HG02798 (cell line): ENCODE data around the gene GPR32.
"Not testable (repeated sequence)": the region's sequence is repeated elsewhere in the genome, so short reads cannot be mapped to it uniquely, and the experiment has no call there.

Source experiments
- ATAC-seq: cut with Tn5 transposase; IDR thresholded peaks from one replicate; pipeline ENCODE4 v1.9.1; 2021; ENCODE audit warnings: mild to moderate bottlenecking; ENCODE audit not compliant: unreplicated experiment, poor library complexity

The GPR32 gene

DNA sequence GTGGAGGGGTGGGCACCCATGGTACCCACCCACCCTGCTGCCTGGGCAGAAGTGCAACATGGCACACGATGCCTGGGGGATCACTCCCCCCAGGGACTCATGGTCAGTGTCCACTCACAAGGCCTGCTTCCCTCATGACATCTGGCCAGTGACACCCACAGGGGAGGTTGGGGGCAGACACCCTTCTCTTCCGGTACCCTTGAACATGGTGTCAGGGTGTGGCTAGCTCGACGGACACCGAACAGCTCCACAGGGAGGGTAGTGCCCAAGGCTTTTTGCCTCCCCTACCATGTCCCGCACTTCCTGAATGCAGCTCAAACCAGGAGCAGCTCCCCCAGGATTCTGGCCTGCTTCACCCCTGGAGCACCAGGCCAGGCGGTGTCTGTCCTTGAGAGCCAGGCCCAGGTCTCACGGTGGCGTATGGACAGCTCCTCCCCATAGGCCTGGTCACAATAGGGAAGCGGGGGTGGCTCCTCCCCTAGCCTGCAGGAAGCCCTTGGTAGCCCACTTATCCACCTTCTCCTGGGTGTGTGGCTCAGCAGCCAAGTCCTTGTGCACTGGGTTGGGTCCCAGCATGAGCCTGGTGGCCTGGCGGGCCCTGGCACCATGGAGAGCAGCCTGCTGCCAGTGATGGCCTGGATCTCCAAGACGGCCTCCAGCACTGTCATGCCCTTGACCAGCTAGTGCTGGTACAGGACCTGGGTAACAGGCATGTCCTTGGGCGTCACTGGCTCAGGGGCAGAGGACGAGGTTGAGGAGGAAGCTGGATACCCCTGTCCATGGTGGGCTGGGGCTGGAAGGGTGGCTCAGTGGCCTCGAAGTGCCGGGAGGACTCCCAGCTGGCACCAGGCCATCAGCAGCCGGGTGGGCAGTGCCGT, 27.8 kb downstream of the GPR32 start:
- no peak for ATAC-seq

DNA sequence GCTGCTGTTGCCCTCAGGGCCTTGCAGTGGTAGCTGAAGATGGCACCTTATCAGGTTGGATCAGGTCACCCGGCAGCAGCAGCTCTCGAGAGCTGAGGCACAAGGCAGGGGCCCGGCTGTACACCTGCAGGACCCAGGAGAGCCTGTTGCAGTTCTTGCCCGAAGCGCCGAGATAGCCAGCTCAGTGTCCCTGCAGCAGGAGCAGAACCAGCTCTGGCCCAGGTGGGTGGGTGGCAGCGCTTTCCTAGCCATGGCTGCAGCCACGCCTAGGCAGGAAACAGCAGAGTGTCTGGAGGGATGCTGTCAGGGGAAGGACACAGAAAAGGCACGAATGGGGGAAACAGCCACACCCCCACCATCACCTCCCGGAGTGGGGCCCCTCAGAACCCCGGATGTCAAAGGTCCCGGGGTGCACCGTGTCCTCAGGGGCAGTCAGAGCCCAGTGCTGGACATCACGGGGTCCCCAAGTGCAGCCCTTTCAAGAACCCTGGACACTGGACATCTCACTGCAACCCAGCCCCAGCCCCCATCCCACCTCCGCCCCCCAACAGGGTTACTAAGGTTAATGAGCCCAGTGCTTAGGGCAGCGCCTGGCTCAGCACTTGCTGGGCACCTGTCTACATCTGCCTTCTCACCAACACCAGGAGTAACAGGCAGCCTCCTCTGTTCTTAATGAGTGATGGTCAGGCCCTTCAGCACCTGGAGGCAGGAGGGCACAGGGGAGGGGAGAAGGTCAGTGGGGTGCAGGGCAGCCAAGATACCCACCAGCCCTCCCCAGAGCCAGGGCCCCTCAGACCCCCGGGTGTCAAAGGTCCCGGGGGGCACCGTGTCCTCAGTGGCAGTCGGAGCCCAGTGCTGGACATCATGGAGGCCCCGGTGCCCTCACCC, 28.6 kb downstream of the GPR32 start:
- ATAC-seq: no peak

DNA sequence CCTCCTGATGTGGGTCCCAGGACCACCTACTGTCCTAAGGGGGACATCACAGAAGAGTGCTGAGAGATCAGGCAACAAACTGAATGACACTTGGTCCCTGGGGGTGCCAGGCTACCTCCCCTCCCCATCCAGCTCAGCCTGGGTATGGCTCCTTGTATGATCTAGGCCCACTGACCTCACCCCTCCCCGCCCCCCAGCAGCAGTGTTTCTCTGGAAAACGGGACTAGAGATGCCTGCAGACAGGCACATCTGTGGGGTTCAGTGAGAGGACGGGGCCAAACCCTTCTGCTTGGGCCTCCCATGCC, 29.2 kb downstream of the GPR32 start:
- no peak for ATAC-seq

DNA sequence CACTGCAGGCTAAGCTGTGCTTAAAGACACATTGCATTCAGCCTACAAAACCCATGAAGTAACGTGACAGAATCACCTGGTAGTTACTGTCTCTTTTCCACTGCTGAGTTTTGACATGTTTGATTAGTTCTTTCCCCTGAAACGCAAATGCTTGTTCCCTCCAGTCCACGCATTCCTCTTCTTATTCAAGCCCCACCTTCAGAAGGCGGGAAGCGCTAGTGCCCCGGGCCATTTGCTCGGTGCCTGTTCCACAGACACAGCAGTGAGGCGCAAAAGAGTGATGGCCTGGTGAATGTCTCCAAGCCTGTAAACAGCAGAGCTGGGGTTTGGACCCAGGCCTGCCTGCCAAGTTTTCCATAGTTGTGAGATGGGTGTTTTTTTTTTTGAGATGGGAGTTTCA, 30.8 kb downstream of the GPR32 start:
- no peak for ATAC-seq

DNA sequence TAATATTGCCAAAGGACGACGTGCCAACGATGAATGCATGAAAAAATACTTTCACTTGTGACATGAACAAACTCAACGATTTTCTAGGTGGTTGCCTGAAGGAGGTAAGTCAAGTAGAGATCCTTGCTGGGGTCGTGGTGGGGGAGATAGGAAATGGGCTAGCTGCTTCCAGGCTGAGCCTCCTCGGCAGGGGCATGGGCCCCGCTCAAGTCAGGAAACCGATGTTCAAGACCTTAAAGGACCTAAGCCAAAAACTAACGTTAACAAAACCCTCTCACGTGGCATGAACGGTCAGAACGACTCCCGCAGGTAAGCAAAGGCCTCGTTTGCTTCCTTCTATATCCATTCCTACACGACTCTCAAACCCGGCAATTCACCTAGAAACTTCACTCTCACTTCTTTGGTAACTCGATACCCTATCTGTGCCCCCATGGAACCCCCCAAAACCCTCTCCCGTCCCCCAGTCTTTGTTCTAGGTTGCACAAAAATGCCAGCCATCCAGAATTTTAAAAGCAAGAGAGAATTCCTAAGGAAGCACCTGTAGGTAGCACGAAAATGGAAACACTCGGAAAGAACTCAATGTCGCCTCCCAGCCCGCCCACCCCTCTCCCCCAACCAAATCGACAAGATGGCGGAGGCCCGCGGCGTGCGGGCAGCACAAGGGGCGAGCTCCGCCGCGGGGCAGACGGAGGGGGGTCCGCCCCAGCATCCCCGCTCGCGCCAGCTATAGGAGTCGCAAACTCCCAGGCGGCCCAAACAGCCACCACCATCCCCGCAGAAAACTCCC, 33.6 kb downstream of the GPR32 start:
- ATAC-seq: no peak

DNA sequence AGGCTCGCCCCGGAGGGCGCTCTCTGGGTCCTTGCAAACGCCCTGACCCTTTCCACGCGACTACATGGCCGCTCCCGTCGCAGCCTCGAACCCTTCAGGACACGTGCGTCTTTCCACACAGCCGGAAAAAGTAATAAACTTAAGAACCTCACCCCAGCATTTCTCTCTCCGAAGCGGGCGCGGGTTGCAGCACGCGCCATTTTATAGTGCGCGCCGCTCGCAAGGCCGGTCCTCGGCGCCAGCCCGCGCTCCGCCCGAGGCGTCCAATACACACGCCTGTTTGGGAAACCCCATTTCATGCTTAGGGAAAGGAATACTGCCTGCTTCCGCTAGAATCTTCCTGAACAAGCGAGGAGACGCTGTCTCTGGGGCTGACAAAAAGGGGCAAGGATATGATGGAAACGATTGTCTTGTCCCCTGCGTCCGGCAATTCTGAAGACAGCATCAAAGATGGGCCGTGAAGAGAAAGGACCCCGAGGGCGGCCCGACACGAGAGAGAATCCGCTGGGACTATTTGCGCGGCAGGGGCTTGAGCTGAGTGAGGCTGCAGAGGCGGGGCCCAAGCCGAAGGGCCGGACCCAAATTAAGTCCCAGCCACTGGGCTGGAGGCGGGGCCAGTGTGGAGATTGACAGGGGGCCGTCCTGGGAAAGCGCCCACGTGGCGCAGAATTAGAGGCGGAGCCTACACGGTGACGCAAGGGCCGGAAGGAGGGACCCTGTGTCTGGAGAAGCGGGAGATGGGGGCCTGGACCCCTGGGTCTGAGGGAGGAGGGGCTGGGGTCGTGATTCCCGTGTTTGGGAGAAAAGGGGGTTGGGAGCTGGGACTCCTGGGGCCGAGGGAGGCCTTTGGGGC, 34.4 kb downstream of the GPR32 start:
- ATAC-seq: peak; percentile 92

DNA sequence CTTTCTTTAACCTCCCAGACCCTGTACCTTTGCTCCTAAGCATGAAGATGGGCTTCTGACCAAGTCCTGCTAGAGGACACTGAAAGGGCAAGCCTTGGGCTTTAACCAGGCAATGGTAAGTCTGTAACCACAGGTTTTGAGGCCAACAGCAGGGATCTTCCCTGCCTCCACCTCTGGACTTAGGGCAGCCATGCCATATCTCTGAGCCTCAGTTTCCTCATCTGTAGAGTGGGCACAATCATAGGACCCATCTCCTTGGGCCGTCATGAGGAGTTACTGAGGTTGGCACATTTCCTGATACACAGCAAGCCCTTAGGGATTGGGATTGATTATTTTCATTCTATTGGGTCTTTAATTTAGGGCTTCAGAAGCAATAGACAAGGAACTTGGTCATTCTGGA, 38.6 kb downstream of the GPR32 start:
- ATAC-seq: no peak

DNA sequence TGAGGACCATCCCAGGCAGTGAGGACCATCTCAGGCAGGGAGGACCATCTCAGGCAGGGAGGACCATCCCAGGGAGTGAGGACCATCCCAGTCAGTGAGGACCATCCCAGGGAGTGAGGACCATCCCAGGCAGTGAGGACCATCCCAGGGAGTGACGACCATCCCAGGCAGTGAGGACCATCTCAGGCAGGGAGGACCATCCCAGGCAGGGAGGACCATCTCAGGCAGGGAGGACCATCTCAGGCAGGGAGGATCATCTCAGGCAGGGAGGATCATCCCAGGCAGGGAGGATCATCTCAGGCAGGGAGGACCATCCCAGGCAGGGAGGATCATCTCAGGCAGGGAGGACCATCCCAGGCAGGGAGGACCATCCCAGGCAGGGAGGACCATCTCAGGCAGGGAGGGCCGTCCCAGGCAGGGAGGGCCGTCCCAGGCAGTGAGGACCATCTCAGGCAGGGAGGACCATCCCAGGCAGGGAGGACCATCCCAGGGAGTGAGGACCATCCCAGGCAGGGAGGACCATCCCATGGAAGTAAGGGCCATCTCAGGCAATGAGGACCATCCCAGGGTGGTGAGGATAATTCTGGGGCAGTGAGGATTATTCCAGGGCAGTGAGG, 41.5 kb downstream of the GPR32 start:
- ATAC-seq: not testable (repeated sequence)

DNA sequence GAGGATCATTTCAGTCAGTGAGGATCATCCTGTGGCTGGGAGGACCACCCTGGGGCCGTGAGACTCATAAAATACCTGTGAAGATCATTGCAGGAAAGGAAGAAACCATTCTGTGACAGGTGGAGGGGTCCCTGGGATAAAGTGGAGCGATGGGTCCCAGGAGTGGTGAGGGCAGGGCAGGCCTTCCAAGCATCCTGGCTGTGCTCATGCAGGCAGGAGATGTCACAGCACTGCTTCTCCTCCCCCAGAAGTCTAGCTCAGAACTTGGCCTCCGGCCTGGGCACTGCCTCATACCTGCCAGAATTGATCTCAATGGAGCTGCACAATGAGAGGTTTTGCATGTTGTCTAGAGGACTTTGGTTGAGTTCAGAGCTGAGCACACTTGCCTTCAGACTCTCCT, 42.2 kb downstream of the GPR32 start:
- no peak for ATAC-seq

DNA sequence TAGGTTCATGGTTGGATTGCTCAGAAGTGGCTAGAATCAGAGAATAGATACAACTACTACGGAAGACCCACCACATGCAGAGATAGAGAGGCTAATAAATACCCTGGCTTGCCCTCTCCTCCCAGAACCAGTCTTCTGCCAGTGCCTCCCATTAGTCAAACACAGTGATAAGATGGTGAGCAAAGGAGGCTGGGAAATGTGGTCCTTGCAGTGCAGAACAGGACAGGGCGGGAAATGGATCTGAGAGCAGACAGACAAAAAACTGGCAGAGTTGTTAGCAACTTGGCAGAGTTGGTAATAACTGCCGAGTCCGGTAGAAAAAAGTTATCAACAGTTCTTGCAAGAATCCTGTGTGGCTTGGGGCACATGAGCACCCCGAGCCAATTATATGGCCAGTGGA, 44.6 kb downstream of the GPR32 start:
- ATAC-seq: no peak

DNA sequence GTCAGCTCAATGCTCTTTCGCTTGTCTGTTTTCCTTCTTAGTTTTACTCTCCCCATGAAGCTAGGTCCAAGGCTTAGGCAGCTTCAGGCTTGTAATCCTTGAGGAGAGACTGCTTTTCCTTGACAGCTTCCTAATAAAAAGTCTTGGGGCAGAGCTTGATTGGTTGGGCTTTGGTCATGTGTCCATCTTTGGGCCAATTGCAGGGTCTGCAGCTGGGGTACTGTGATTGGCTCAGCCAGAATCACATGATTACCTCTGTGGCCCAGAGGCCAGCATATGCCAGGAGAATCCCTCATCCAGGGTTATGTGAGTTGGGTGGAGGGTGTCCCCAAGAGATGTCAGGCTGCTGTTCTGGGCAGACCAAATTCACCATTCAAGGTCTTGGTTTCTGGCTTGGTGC, 45.2 kb downstream of the GPR32 start:
- ATAC-seq: no peak

DNA sequence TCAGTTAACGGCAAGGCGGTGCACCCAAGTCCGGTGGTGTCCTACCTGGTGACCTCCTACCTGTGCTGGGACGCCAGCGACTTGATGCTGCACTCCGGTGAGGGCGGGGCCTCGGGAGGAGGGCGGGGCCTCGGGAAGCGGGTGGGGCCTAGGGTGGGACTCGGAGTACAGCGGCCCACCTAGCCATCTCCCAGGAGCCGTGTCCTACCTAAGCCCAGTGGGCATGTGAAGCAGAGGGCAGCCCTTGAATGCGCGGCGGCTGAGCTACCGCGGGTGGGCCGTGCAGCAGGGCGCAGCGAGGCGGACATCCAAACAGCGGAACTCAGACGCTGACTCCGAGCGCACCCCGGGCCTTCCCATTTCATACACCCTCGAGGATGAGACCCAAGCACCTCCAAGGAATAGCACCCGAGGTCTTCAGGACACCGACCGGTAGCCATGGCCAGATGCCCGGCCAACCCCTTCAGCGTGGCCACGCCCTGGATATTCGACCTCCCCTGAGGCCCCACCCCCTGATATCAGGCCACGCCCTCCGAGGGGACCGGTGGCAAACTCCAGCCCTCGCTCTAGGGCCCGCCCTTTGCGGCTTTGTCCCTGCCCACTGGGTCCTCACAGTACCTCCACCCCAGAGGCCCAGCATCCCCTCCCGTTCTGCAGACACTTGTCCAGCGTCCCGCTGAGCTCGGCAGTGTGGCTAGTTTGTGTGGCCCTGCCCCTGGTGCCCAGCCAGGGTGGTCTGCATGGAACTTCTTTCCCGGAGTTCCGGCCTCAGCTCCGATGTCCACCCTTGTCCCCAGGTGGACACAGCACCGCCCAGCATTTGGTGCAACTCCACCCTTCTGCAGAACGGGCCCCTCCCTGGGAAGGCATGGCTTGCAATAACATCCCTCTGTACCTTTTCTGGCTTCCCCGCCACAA, 47.9 kb downstream of the GPR32 start:
- ATAC-seq: peak; percentile 68

DNA sequence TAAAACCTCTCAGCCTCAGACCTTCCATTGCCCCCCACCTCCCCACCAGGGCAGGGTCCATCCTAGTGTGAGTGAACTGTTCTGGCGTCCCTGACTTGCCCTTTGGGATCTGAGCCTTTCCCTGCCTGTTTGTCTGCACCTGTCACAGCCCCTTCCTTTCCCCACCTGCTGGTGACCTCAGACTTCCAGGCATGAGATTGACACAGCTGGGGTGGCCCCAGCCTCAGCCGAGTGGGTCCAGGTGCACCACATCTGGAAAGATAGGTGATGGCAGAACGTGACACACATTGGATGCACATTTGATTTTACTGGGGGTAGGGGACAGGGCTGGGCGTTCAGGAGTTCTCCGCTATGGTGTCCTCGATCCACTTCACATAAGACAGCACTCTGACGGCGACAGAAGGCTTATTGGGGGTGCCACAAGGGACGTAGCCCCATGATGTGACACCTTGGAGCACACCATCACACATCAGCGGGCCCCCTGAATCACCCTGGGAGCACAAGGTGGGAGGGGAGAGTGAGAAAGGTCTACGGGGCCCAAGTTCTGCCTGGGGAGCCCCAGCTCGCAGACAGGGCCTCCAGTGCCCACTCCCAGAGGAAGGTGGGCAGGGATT, 48.7 kb downstream of the GPR32 start:
- ATAC-seq: no peak

DNA sequence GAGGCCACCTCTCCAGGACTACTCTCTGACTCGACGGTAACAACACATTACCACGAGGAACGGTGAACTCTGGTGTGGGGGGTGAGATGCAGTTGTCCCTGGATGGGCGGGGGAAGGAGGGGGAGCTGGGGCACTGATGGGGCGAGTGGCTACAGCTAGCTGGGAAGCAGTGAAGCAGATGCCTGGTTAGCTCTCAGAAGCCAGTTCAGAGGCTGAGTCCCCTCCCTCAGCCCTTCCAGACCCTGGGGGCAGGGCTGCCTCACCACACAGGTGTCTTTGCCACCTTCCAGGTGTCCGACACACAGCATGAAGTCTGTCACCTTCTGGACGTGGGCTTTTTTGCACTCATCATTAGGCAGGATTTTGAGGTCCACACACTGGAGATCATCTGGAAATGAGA, 49.4 kb downstream of the GPR32 start:
- ATAC-seq: no peak

DNA sequence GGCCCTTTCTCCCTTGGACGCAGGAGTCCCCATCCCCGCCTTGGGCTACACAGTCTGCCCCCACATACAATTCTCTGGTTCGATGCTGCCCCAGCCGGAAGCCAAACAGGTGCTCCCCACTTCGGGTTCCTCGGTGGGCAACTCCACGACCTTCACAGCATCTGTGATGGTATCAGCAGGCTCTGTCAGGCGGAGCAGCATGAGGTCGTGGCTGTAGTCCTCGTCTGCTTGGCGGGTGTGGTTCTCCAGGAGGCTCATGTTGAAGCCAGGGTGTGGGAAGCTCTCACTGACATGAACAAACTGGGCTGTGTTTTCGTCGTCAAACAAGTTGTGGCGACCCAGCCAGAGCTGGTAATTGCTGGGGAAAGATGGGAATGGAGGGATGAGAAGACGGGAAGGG, 49.8 kb downstream of the GPR32 start:
- no peak for ATAC-seq

DNA sequence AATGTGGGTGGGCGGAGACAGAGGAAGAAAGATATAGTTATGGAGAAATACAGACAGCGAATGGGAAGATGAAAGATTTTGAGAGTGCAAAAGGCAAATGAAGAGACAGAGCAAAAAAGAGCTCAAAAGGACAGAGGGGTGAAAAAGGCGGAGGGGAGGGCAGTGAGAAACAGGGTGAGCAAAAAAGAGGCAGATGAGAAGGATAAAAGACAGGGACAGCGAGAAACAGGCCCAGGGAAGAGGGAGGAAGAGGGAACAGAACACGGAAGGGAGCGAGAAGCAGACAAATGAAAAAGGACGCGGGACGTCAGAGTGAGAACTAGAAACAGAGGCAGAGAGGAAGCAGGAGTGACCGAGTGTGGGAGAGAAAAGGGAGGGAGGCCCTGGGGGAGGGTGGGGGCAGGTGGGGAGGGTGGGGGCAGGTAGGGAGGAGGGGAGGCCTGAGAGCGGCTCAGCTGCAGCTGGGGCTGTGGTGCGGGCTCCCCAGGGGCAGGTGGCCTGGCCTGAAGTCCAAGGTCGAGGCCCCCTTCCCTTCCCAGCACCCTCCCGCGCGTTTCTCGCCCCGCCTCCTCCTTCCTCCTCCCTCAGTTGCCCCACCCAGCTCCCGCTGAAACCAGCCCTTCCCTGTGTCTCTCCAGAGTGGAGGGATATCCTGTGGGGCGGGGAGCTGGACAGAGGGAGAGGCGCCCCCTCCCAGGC, 50.4 kb downstream of the GPR32 start:
- ATAC-seq: no peak

DNA sequence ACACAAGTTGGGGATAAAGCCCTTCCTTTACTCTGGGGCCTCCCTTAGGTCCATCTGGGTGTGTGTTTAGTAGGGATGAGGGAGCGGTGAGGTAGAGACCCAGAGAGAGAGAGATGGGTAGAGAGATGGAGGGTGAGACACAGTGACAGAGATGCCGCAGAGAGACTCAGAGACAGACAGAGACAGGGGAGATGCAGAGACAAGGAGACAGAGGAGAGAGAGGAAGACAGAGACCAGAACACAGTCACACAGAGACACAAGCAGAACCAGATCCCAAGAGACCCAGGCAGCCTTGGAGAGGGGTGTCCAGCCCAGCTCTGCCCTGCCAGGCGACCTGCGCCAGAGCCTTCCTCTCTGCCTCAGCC, 51.0 kb downstream of the GPR32 start:
- ATAC-seq: no peak
